Activated CD4-positive, CD25-positive, alpha-beta regulatory T cell treated with anti-CD3 and anti-CD28 coated beads, Interleukin-2, amount 50 U/mL, for 24 hours (primary cell): ENCODE data around the gene CNTNAP5.

ENCODE experiments used
- ATAC-seq, 2 donors: fragments of 150-1000 bp; cut with Tn5 transposase; one replicate each; pipeline ENCODE4 v1.10.0; 2021; ENCODE audit warnings: mild to moderate bottlenecking in 1 of 2, moderate library complexity in 1 of 2

Gene CNTNAP5

DNA sequence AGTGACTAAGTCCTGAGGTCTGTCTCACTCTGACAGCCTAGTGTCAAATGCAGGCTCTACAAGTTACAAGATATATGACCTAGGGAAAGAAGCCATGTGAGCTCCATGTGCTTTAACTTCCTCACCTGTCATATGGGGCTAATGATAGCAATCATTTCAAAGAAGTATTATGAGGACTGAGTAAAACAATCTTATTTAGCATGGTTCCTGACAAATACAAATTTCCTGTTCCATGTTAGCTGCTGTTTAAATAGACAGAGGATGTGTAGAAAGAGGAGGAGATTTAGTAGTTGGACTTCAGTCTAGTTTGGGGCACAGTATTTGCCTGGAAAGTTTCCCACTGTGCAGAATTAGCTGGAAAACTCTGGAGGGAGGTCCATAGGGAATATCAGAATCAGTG lies 545.8 kb downstream of the CNTNAP5 start:
- no peak for ATAC-seq

DNA sequence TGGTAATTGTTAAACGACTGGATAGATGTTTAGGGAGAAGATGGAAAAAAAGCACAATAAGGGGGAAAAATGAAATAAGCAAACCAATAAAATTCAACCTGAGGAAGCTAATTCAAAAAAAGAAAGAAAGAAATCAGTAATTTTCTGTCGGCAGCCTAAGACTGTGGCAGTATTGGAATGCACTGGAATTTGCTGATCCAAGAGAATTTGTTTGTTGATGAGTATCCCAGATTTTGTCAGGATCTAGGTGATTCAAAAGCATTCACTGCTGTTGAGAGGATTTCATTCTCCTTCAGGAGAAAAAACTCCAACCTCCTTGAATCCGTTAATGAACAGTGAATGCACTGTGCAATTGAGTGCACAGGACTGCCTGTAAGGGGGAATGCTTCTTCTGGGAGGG lies 546.7 kb downstream of the CNTNAP5 start:
- ATAC-seq: no peak

DNA sequence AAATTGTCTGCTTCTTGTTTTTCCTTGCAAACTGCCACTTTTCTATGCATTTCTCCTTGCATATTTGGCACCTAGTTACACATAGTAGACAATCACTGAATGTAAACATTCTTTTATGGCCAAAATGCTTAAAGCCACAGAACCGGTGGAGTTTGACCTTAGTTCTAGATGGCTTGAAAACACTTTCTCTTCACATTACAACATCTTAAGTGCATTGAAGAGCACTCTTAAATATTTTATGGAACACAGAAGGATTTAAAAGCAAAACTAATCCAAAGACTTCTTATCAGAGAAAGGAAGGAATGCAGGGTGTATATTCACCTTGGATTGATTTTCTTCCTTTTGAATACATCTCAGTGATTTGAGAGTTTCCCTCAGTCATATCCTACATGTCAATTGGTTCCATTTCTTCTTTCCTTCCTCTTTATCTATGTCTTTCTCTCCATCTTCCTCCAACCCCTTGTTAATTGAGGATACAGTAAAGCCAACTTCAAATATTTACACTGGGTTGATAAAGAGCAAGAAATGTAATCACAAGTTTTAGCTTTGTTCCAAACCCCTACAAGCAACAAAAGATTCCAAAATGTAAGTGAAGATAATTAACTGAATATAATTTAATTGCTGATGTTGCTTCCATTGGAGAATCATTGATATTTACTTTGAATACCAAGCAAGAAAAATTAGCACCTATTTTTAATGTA lies 548.0 kb downstream of the CNTNAP5 start:
- ATAC-seq: no peak

DNA sequence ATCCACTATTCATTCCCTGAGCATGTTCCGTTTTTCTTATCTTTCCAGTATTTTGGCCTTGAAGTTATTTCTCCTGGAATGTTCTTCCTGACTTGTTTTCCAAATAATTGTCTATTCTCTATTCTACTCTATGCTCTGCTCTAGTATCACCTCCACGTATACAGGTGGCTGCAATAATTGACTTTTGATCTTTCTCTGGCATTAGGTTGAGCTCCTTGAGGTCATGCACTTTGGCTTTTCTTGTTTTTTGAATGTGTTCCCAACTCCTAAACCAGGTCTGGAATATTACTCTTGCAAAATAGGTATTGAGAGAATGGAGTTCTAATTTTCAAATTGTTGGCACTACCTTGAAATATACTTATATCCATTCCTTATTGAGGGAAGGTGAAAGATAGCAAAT lies 550.4 kb downstream of the CNTNAP5 start:
- ATAC-seq: no peak

DNA sequence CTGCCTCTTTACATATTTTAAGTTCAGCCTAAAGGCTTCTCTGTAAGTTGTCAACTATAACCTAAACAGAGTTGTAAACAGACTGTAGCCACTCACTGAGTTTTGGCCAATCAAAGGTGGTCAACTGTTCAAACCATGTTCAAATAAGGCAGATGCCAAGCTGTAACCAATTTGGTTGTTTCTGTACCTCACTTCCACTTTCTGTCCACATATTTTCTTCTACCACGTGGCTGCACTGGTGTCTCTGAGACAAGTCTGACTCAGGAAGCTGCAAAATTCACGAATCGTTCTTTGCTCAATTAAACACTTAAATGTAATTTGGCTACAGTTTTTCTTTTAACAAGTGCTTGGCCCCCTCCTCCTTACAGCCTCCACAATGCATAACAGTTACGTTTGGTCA lies 555.2 kb downstream of the CNTNAP5 start:
- no peak for ATAC-seq

DNA sequence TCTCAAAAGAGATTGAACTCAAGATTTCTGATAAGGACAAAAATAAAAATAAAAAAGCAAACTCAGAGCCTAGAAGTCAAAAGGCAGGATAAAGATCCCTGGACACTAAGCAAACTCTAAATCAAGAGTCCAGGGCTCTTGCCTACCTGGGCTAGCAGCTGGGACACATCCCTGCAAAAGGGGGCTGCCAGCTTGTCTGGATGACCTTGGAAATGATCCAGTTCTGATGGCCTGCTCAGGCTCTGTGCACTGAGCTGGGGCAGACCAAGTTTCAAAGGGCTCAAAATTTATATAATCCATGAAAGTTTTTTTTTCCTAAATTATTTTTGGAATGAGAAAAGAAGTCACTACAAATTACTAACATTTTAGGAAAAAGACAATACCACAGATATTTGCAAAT lies 557.3 kb downstream of the CNTNAP5 start:
- ATAC-seq: no peak

DNA sequence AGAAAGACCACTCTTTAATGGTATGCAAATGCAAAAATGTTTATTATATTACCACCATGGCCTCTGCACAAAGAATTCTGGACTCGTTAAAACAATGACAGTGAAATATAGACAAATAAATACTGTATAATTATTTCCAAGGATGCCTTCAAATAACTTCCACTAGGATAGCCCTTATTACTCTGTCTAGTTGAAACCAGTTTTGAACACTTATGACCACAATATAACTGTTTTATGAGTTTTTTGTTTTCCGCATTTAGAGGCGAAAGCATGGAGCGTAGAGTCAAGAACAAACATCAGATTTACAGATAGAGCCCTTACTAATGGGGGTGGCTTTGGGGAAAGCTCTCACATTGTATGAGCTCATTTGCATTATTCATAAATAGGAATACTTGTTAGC lies 559.5 kb downstream of the CNTNAP5 start:
- no peak for ATAC-seq

DNA sequence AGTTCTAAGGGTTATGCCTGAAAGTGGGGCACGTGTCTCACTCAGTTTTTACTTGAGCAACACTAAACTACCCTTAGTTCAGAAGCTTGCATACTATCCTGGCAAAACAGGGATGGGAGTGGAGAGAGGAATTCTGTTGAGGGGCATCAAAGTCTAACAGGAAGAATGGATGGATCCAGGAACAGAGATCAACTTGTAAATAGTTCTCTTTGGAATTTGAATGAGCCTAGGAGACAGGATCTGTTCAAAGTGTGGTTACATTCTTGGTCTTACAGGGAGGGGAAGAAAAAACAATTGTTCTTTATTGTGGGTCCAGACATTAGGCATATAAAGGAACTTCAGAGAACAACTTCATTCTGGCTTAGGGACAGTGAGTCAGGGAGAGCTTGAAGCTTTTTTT lies 560.2 kb downstream of the CNTNAP5 start:
- no peak for ATAC-seq

DNA sequence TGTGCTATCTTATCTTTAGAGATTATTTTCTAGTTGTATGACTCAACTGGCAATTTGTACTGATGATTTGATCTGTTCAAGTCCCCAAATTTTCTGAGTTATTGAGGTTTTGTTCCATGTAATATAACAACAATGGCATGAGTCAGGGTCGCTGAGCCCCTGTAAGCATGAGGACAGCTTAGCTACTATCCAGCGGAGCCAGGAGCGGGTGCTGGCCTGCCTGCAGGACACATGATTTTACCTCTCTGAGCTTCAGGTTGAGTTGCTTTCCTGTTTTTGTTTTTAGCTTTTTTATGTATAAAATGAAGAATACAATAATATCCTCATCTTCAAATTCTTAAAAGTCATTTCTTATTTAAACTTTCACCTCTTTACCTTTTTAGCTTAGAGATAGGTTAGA lies 561.1 kb downstream of the CNTNAP5 start:
- no peak for ATAC-seq

DNA sequence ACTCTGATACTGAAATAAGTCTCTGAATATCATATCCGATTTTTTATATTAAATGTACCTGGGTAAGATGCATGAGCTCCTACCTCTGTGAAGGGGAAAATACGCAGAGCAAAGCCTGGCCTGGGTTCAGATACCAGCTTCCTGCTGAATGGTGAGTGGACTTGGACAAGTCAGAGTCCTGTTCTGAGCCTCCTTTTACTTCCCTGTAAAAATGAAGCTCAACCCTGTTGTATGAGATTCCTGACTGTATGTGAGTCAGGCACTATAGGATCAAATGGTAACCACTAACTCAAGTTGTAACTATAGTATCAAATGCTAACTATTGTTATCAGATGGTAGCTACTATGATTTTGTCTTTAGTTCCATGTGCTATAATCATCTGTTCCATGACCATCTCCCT lies 561.7 kb downstream of the CNTNAP5 start:
- no peak for ATAC-seq

DNA sequence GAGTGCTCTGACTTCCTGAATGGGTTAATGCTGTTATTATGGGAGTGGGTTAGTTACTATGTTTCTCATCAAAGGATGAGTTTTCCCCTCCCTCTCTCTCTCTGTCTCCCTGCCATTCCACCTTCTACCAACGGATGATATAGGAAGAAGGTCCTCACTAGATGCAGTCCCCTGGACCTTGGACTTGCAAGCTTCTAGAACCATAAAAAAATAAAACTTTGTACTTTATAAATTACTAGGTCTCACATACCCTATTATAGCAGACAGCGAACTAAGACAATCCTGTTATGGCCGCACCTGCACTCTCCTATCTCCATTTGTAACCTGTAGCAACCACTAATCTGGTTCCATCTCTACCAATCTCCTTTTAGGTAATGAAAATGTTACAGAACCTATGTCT lies 564.9 kb downstream of the CNTNAP5 start:
- no peak for ATAC-seq

DNA sequence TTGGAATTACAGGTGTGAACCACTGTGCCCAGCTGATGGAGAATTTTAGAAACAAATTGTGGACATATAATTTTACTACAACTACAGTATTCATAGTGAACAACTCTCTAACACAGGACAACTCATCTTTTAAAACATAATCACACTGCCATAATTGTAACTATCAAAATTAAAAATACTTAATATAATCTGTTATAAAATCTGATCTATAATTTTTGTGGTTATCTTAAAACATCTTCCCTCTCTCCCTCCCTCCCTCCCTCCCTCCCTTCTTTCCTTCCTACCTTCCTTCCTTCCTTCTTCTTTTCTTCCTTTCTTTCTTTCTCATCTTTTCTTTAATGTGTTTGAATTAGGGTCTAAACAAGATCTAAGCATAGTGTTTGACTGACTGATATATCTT lies 577.7 kb downstream of the CNTNAP5 start:
- no peak for ATAC-seq

DNA sequence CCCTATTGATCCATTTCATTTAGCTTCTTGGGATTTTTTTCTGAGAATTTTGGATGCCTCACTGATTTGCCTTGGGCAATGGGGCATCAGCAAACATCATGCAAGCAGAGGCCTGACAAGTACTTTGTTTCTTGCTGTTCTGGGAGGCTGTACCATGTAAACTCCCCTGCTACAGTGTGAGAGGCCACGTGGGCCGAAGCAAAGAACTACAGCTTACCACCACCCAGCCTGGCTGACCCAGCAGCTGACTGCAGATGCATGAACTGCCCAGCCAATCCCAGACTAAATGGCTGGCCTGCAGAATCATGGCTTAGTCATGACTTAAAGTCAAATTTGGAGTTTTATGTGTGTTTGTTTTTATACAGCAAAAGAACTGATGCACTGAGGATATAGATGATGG lies 579.9 kb downstream of the CNTNAP5 start:
- ATAC-seq: no peak

DNA sequence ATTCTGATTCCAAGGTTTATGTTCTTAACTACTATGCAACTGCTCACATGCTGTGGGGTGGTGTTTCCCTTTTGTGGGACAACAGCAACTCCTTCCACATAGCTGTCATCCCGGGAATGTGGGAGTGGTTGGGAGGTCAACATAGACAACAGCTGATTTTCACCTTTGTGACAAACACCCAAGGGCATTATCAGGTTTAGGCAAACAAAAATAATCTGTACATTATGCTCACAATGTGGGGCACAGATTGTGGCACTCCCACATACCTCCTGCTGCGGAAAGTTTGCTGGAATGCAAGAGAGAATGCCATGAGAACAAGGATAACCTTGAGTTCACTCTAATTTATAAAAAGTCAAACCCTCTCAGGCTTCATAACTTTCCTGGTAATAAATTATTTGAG lies 582.6 kb downstream of the CNTNAP5 start:
- ATAC-seq: no peak

DNA sequence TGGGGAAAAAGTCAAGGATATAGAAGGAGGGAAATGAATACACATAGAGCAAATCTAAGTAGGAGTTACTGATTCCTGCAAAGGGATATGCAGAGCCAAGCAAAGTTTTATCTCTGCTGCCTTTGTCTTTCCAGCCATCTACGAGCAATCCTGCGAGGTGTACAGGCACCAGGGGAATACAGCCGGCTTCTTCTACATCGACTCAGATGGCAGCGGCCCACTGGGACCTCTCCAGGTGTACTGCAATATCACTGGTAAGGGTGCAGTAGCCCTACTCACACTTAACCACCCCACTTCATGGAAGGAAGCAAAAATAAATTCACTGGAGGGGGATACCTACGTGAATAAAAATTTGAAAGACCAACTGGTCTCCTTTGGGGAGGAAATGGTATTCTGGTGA lies 584.6 kb downstream of the CNTNAP5 start:
- no peak for ATAC-seq

DNA sequence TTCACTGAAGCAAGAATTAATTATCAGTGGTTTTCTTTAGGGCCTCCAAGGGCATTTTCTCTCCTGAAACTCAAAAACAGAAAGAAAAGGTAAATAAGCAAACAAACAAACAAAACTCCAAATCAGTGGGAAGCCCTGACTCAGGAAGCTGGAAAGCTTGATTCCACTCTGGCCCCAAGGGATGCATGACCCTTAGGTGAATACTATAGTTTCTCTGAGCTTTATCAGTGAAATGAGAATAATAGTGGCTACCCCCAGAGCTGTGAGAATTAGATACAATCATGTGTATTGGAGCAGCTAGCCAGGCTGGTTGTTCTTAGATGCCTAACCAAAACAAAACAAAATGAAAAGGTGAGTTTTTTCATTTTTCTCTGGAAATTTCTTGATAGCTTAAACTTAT lies 585.1 kb downstream of the CNTNAP5 start:
- no peak for ATAC-seq

DNA sequence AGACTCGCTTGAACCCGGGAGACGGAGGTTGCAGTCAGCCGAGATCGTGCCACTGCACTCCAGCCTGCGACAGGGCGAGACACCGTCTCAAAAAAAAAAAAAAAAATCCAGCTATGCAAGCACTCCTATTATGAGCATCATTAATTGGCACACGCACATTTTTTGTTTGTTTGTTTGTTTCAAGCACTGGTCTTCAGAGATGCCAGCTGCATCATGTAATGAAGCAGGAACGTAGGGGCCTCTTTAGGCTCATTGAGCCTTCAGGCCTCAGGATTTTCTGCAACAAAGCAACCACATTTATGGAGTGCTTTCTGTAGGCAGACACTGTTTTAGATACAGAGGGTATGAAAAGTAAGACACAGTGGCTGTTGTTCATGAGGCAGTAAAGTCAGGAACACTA lies 585.8 kb downstream of the CNTNAP5 start:
- no peak for ATAC-seq

DNA sequence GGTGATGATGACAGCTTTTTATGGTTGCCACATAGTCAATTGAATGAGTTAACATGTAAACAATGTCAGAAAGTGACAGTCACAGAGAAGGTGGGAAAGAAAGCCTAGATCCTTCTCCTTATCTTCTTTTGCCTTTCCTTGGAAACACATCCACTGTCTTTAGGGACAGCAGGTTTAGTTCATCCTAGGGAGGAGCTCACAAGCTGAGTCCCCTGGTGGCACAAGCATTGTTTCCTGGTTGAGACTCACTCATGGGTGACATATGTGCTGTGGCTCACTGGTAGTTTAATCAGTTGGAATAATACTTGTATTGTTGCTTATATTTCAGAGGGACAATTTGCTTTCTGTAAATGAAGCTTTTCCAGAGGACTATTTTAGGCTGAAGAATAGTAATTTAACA lies 598.5 kb downstream of the CNTNAP5 start:
- no peak for ATAC-seq

DNA sequence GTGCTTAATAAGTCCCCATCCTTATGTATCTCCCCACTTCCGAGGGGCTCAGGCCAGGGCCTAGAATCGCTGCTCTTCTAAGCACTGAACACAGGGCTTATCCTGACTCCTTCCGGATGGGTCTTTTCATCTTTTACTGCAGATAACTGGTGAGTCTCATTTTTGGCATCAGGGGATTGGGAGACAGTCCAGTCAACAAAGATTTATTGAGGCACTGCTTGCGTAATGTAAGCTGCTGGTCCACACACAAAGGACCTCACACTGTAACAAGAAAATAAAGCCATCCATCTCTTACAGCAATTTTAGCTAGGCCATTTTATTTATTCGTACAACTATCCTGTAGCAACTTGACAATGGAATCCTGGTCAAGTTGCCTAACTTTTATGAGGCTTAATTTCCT lies 600.5 kb downstream of the CNTNAP5 start:
- ATAC-seq: no peak

DNA sequence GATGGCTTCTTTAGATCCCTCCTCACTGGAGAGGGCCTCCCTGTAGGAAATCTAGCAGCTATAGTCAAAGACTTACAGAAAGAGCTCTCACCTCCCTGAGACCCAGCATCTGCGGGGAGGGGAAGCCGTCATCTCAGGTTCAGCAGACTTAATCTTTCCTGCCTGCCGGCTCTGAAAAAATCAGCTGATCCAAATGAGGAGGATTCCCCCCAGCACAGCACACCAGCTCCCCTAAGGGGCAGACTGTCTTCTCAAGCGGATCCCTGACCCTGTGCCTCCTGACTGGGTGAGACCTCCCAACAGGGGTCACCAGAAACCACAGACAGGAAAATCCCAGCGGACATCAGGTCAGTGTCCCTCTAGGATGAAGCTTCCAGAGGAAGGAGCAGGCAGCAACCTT lies 601.9 kb downstream of the CNTNAP5 start:
- ATAC-seq: no peak

DNA sequence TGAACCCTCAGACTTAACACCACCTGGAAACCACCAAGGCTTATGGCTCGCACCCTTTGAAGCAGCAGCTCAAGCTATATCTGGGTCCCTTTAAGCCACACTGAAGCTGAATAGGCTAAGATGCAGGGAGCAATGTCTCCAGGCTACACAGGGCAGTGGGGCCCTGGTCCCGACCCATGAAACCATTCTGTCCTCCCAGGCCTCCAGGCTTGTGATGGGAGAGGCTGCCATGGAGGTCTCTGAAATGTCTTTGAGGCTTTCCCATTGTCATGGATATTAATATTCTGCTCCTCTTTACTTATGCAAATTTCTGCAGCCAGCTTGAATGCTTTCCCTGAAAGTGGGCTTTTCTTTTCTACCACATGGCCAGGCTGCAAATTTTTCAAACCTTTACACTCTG lies 608.7 kb downstream of the CNTNAP5 start:
- no peak for ATAC-seq

DNA sequence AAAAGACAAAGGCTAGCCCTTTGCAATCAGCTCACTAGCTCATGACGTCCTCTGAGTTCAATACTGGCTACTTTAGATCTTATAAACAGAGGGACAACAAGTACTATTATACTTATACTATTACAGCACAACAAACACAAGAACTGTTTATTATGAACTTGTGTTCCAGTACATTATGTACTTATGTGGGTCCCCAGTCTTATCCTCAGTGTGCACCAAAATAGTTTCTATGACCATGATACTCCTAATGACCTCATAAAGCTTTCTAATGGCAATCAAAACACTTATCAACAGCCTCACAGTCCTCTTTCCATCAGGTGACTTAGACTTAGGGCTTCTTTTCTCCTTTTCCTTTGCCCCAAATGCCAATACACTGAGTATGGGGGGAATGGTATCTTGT lies 614.4 kb downstream of the CNTNAP5 start:
- no peak for ATAC-seq

DNA sequence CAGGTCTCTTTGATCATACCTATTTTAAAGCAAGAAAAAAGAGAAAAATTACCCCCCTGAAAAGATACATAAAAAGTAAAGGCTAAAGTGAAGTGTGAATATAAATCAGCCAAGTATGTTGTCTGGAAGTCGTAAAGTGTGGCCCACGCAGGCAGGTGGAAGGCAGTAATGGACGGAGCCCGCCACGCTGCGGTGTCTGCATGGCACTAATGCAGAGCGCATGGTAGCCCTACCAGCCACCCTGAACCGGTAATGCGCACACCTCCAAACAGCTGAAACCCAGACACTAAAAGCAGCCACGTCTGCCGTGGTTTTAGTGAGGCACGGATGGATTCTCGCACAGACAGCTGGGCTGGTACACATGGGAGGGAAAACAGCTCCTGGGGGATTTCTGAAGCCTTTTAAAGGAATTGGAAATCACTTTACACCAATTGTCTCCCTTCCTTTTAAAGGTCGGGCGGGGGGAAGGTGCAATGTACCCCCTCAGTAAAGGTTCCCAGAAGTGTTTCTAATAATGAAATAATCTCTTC lies 615.2 kb downstream of the CNTNAP5 start:
- no peak for ATAC-seq

DNA sequence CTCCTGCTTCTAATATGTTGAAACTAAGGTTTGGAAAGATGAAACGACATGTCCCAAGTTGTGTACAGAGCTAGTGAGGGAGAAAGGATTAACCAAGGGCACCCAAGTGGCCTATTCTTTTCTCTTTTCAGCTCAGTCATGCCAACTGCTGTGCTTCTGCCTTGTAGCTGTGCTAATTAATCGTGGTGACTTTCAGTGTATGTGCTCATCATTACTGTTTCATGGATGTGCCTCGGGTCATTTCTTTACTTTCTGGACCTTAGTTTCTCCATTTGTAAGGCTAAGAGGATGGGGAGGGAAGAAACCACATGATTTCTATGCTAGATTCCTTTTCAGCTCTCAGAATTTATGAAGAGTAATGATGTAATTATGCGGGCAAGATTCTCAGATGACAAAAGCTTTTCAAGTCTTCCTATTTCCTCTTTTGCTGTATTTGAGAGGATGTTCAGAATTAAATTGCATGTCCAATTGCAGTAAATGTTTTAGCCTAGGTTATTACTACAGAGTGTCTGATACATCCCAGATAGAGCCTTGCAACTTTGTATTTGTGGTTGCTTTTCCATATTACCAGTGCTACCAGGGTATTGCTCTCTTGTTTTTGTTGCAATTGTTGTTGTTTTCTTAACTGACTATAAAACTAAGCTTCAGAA lies 621.2 kb downstream of the CNTNAP5 start:
- ATAC-seq: no peak

DNA sequence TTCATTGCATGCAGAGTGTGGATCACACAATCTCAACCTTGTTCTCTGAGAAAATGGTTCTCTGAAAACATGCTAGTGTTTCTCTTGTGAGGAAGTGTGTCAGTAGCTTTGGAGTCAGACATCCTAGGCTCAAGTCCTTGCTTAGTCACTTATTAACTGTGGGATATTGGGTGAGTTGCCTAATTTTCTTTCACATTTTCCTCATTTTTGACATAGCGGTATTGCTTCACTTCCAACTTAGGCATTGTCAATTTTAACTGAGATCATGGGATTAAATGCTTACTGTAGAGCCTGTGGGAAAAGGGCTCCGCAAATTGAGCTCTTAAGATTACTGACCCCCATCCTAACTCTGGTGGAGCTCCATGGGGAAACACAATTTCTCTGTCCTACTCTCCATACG lies 622.2 kb downstream of the CNTNAP5 start:
- ATAC-seq: no peak
